Central memory CD4-positive, alpha-beta T cell (primary cell): ENCODE measurements around the gene TNRC6B.
A peak's percentile ranks its signal among the peaks of the same experiment; 100 is the strongest.
"Not testable (repeated sequence)": the region's sequence is repeated elsewhere in the genome, so short reads cannot be mapped to it uniquely, and the experiment has no call there.

ENCODE experiments used
- DNase-seq: peaks from one replicate; pipeline ENCODE4 v3.0.0; 2022
- total RNA-seq, 3 experiments: gene quantifications; one replicate each; lab custom pipeline; 2026; lab: John Stamatoyannopoulos, UW

The TNRC6B gene
- 64.8 to 397 (median 298) reads per million in 3 experiments for total RNA-seq

- peak; percentile 92 for DNase-seq
Observed at GRCh38 chr22:40177738-40178416, at the start of gene TNRC6B. Gene TNRC6B (plus strand): TSS chr22:40177925. CDS start chr22:40178136, 211 bp downstream.

- no peak for DNase-seq
Observed at GRCh38 chr22:40128989-40129388, 48.7 kb upstream of the TNRC6B start.

GRCh38 chr22:40137132-40137531 is 40.6 kb upstream of the TNRC6B start:
- DNase-seq = no peak

- no peak for DNase-seq
Observed at GRCh38 chr22:40138866-40139265, 38.9 kb upstream of the TNRC6B start.

- no peak for DNase-seq
Observed at GRCh38 chr22:40147388-40148176, 30.1 kb upstream of the TNRC6B start.

GRCh38 chr22:40153192-40153591 is 24.5 kb upstream of the TNRC6B start:
- no peak for DNase-seq

GRCh38 chr22:40153705-40154104 is 24.0 kb upstream of the TNRC6B start:
- DNase-seq = no peak

GRCh38 chr22:40156001-40156516 is 21.7 kb upstream of the TNRC6B start:
- DNase-seq = no peak

- not testable (repeated sequence) for DNase-seq
Observed at GRCh38 chr22:40156682-40157081, 21.0 kb upstream of the TNRC6B start.

GRCh38 chr22:40157330-40157945 is 20.3 kb upstream of the TNRC6B start:
- DNase-seq = no peak

GRCh38 chr22:40161194-40161593 is 16.5 kb upstream of the TNRC6B start:
- no peak for DNase-seq

GRCh38 chr22:40165537-40165936 is 12.2 kb upstream of the TNRC6B start:
- DNase-seq = not testable (repeated sequence)

- no peak for DNase-seq
Observed at GRCh38 chr22:40175611-40176244, 2.0 kb upstream of the TNRC6B start.

GRCh38 chr22:40176921-40177737 is 596 bp upstream of the TNRC6B start:
- DNase-seq = peak; percentile 61

- peak; percentile 27 for DNase-seq
Observed at GRCh38 chr22:40178417-40179409, 988 bp downstream of the TNRC6B start.

- DNase-seq = no peak
Observed at GRCh38 chr22:40179526-40179925, 1.8 kb downstream of the TNRC6B start.

- DNase-seq = no peak
Observed at GRCh38 chr22:40180403-40180802, 2.7 kb downstream of the TNRC6B start.

- no peak for DNase-seq
Observed at GRCh38 chr22:40181323-40181722, 3.6 kb downstream of the TNRC6B start.

GRCh38 chr22:40182231-40182835 is 4.6 kb downstream of the TNRC6B start:
- DNase-seq = no peak

GRCh38 chr22:40183029-40183581 is 5.4 kb downstream of the TNRC6B start:
- peak; percentile 24 for DNase-seq
